ENCODE results near the gene DRGX. TPM values are rescaled to one million over a fixed set of nuclear protein-coding genes. Genes with fewer than 3 reads are reported as not detected.

The DRGX gene
- total and polyA plus RNA-seq, 2 of the 13 experiments (the other 11 are each of a cell fraction or from before 2014, with no cell fraction given): not detected

GRCh38 chr10:49398000-49398861 lies 2.3 kb upstream of the DRGX start:
- ChIA-PET POLR2A (no interaction called here), CTCF (ENCODE audit: low intra/inter-chr PET ratio, low total read pairs) (no interaction called here)
- Histone ChIP-seq H3K4me1 (ENCODE audit: insufficient read depth, low read length) (no peaks in the 10 kb centered on the region), H3K79me2 (ENCODE audit: insufficient read depth, low read length) (no peaks in the 10 kb centered on the region), H3K9ac (ENCODE audit: insufficient read depth, low read depth, low read length) (no peak overlapping the region), H4K20me1 (ENCODE audit: insufficient read depth, low read length) (no peaks in the 10 kb centered on the region; the same call in 1 of the 2 replicates), H3K36me3 (replicated peaks in 1 of 2; ENCODE audit: control insufficient read depth in 1 of 2, insufficient read depth in 2 of 2, low read length in 2 of 2) (no peaks in the 10 kb centered on the region), H3K4me3 (replicated peaks in 1 of 3; ENCODE audit: insufficient read depth in 1 of 3, low read depth in 2 of 3, low read length in 3 of 3) (no peak overlapping the region; a peak in 1 of 6 replicates), H3K9me3 (ENCODE audit: low read length) (no peaks in the 10 kb centered on the region), H3K27ac (ENCODE audit: extremely low read length, insufficient read depth, low read length) (no peak overlapping the region), H3K4me2 (ENCODE audit: low read depth, low read length) (no peak overlapping the region; the same call in 1 of the 2 replicates), H3K27me3 (ENCODE audit: control insufficient read depth in 1 of 2, insufficient read depth in 2 of 2, low read length in 2 of 2) (peaks cover 8 to 76% of the 10 kb centered on the region in 2 experiments), H2AFZ (ENCODE audit: low read length) (no peak overlapping the region)
- WGBS (ENCODE audit: low lambda C conversion rate): 4% methylated on average over 26 of the region's 72 CpGs
- peak; percentile 84 for ATAC-seq
- FAIRE-seq: no peak
- intact Hi-C loops (cut with micrococcal nuclease; ENCODE audit: unreplicated experiment): no loop called here
- no TSS peak for BruUV-seq (replicated peaks)
- in situ Hi-C loops (cut with HindIII; ENCODE audit: extremely low pct_ligation_motif_present, low pct_unique_long_range_greater_than_20kb): no loop called here
- DNase-seq (ENCODE audit: low spot score): no peak
- no peak for TF ChIP-seq NFE2 (CRISPR knock-in tag; IDR thresholded peaks at IDR 0.05)
- TF ChIP-seq ZNF800 (CRISPR knock-in tag; IDR thresholded peaks at IDR 0.05): no peak
- no peak for TF ChIP-seq KAT2B (IDR thresholded peaks at IDR 0.05; ENCODE audit: borderline replicate concordance, low read depth, low read length)
- TF ChIP-seq ZNF136 (CRISPR knock-in tag; IDR thresholded peaks at IDR 0.05; ENCODE audit: low read depth): no peak
- peak; percentile 61; the same call in 1 of the 2 replicates for TF ChIP-seq MXD1 (CRISPR knock-in tag; IDR thresholded peaks at IDR 0.05)
- TF ChIP-seq ZBTB10 (CRISPR knock-in tag; IDR thresholded peaks at IDR 0.05; ENCODE audit: borderline replicate concordance): 0 out of 2 replicates have a peak, but pooled peaks have one; percentile 37
- no peak for TF ChIP-seq TFDP2 (CRISPR knock-in tag; IDR thresholded peaks at IDR 0.05)
- TF ChIP-seq ZNF672 (CRISPR knock-in tag; IDR thresholded peaks at IDR 0.05): no peak
- no peak for TF ChIP-seq NONO (IDR thresholded peaks at IDR 0.05)
- no peak for TF ChIP-seq NONO (CRISPR knock-in tag; conservative IDR thresholded peaks at IDR 0.05)
- TF ChIP-seq ZNF543 (CRISPR knock-in tag; IDR thresholded peaks at IDR 0.05): no peak
- TF ChIP-seq CBX2 (IDR thresholded peaks at IDR 0.05; ENCODE audit: low read depth, low read length): peak; percentile 82; the same call in 1 of the 2 replicates
- no peak for TF ChIP-seq CBX2 (CRISPR knock-in tag; IDR thresholded peaks at IDR 0.05; ENCODE audit: low read depth)
- TF ChIP-seq SIN3B (IDR thresholded peaks at IDR 0.05; ENCODE audit: low read length): no peak
- no peak for TF ChIP-seq TFAP4 (IDR thresholded peaks at IDR 0.05; ENCODE audit: borderline replicate concordance, low read depth)
- no peak for TF ChIP-seq ZNF598 (CRISPR knock-in tag; IDR thresholded peaks at IDR 0.05; ENCODE audit: borderline replicate concordance)

Data from HepG2 (cell line).